ENCODE results near the gene SAC3D1. TPM values are rescaled to one million over a fixed set of nuclear protein-coding genes. Genes with fewer than 3 reads are reported as not detected.

The SAC3D1 gene
- total RNA-seq, 2 donors from 2014 or later: 11.1 to 11.6 TPM

DNA sequence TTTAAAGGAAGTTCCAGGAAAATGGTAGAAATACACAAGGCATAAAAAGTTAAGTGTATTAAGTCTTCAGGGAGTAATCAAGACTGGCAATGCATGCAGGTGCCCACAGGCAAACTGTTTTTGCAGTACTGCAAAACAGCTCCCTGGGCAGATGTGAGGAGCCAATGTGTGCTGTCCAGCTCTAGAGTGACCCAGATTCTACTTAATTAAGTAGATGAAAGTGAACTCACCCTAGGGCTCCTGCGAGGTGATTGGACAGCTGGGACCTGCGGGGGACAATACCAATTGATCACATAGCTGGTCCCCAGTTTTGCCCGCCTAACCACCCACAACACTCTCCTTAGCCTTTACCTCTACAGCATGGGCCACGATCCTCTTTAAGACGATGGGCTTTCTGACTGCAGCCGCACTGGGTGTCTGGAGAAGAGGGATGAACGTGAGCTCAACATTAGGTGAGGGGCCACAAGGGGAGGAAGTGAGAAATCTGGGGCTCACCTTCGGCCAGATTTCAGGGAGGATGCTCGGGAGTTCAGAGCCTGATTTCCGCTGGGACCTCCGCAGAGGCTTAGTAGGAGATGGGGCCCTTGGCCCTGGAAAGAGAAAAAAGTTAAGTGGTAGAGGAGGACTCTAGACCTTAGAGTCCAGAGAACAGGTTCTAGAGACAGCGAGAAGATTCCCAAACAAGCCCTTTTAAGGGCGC is 42.3 kb downstream of the SAC3D1 start:
- DNase-seq (no peak), ATAC-seq (no peak)
- intact Hi-C loops (cut with DNase I, micrococcal nuclease): no loop called here

DNA sequence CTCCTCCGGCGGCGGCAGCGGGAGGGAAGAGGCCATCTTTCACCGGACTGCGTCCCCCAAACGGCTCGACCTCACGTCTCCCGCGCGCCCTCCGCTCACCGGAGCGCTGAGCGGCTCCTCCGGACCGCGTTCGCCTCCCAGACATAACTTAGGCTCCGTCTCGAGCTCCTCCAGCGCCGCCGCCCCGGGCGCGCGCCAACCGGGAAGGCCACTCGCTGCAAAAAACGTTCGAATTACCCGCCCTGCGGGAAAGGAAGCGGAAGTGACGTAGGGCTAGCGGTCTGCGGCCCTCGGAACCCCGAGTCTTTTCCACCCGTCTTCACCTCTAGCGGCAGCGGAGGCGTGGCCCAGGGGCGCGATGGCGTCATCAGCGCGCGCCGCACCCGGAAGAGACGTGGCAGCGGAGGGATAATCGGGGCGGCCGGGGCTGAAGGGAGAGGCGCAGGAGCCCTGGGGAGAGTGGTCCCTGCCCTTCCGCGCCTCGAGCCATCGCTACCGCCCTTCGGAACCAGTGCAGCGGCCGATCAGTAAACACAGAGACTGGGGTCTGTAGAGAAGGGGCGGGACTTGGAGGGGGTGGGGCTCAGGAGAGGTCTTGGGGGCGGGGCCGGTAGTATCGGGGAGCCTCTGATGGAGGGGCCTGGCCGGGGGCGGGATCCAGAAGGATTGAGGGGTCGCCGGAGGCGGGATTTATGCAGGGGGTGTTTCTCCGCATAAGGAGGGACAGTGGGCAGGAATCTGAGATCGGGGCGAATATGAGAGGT is 43.0 kb downstream of the SAC3D1 start, which contains the start of the genes CDCA5 and ZFPL1:
TSS of gene CDCA5 (minus strand) at position 207 of the 764 bp plus-strand sequence. CDS start at position 145, 62 bp downstream.
TSS of gene ZFPL1 (plus strand) at position 389 of the 764 bp plus-strand sequence. CDS start 477 bp downstream, outside the sequence.
- ATAC-seq (peak; percentile 98), DNase-seq (peak; percentile 93 to 95)
- intact Hi-C loops (cut with DNase I, micrococcal nuclease): no loop called here

DNA sequence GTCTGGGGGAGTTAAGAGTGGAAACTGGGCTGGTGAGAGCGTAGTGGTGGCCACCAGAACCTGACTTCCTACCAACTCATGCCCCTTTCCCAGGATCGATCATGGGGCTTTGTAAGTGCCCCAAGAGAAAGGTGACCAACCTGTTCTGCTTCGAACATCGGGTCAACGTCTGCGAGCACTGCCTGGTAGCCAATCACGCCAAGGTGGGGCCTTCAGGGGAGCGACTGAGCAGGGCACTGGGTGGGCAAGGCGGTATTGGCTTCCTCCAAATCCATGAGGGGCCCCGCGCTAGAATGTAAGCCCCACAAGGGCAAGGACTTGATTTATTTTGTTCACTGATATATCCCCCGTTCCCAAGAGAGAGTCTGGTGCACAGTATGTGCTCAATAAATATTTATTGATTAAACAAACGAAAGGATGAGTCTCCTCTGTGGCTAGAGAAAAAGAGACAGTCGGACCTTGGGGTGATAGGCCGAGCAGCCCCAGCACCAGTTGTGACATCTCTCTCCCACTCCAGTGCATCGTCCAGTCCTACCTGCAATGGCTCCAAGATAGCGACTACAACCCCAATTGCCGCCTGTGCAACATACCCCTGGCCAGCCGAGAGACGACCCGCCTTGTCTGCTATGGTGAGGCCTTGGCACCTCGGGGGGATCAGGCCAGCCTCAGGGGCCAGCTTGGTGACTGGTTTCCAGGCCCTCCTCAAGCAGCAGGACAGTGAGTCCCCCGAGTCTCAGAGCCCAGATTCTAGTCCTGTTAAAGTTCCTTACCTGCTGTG is 43.8 kb downstream of the SAC3D1 start:
- DNase-seq (no peak), ATAC-seq (peak; percentile 7)
- intact Hi-C loops (cut with DNase I, micrococcal nuclease): no loop called here

DNA sequence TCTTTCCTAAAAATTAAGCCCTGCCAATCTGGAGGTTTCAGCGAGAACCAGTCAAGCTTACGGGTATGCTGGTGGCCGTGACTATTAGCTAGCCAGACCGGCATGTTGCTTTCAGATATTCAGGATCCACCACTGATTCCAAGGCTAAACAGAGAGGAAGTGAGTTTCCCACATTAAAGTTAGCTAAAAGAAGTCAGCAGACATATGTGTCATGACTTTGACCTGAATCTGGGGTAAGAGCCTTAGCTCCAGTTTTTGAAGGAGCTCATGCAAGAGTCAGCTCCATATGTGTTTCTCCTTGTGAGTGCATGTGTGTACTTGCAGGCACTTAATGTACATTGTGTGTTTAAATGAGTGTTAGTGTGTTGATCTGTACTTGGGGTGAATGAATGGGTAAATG is 44.4 kb downstream of the SAC3D1 start:
- ATAC-seq (no peak), DNase-seq (no peak)
- intact Hi-C loops (cut with DNase I, micrococcal nuclease): no loop called here

DNA sequence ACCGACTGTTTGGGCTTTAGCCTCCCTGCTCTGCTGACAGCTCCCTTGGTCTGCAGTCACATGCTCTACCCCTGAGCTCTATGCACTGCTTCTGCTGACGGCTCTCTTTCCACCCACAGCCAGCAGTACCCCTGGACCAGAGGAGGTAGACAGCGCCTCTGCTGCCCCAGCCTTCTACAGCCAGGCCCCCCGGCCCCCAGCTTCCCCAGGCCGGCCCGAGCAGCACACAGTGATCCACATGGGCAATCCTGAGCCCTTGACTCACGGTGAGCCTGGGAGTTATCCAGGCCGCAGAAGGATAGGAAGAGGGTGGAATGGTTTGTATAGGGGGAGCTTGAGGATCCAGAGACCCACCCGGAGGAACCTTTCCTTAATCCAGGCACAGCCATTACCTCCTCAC is 45.8 kb downstream of the SAC3D1 start:
- intact Hi-C loops (cut with DNase I, micrococcal nuclease): no loop called here
- DNase-seq: no peak
- no peak for ATAC-seq

DNA sequence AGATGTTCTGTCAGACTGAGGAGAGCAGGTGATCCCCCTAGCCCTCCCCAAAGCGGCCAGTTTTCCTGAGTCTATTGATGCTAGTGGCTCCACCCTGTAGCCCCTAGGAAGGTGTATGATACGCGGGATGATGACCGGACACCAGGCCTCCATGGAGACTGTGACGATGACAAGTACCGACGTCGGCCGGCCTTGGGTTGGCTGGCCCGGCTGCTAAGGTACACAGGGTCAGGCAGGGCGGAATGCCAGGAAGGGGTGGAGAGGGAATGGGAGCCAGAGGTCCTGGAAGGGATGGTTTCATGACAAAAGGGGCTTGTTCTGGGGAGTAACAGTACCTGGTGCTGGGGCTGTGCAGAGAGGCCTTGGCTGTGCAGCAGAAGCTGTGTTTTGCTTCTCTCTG is 46.2 kb downstream of the SAC3D1 start:
- intact Hi-C loops (cut with DNase I, micrococcal nuclease): no loop called here
- DNase-seq (no peak), ATAC-seq (no peak)

DNA sequence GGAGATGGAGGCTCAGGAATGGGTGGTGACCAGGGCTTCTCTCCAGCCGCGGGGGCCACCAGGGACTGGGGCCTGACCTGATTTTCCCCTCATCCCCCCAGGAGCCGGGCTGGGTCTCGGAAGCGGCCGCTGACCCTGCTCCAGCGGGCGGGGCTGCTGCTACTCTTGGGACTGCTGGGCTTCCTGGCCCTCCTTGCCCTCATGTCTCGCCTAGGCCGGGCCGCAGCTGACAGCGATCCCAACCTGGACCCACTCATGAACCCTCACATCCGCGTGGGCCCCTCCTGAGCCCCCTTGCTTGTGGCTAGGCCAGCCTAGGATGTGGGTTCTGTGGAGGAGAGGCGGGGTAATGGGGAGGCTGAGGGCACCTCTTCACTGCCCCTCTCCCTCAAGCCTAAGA is 46.8 kb downstream of the SAC3D1 start:
- ATAC-seq (no peak), DNase-seq (no peak)
- intact Hi-C loops (cut with DNase I, micrococcal nuclease): no loop called here

DNA sequence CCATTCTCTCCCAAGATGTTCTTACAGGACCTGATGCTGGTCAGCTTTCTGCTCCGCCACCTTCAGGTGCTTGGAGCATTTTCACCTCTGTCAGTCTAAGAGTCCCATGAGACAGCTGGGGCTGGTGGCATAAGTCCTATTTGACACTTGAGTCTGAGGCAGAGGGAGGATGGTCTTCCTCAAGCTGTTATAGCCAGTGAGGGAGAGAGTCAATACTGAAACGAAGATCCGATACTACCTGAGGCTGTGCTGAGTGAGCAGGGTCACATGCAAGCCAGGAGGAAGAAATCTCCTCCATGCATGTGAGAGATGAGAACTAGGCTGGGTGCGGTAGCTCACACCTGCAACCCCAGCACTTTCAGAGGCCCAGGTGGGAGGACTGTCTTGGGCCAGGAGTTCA is 48.6 kb downstream of the SAC3D1 start:
- intact Hi-C loops (cut with DNase I, micrococcal nuclease): no loop called here
- ATAC-seq (no peak), DNase-seq (no peak)

DNA sequence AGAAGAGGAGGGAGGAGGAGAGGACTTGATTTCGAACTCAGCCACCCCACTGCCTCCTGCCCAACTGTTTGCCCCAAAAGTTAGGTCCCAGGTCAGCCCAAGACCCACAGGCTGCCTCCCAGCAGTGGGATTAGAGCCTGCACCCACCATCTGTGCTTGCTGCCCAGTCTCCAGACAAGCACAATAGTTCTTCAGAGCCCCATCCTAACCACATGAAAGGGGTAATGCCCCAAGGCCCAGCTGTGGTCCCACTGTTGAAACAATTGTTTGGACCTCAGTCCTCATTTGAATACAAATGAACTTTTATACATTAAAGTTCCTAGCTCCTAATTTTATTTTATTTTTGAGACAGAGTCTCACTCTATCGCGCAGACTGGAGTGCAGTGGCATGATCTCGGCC is 49.6 kb downstream of the SAC3D1 start:
- intact Hi-C loops (cut with DNase I, micrococcal nuclease): no loop called here
- ATAC-seq: no peak
- DNase-seq: no peak

Small RNA genes within 50 kb of the gene (microRNA-seq; reads per million reads assigned to microRNA genes)
- gene MIR6879: 0.53 to 4.1 reads per million in 2 donors

Other genes starting within 250 kb of the SAC3D1 start
- 10 to 100 TPM in 1 of 2 donors, 1 to 10 TPM in 1; 7.3 to 13.9 TPM for gene MAP4K2, start 238.0 kb upstream of the SAC3D1 start, total RNA-seq
- gene MEN1, start 230.7 kb upstream of the SAC3D1 start, total RNA-seq: 10 to 100 TPM; 21.0 to 25.5 TPM
- gene CDC42BPG, start 196.6 kb upstream of the SAC3D1 start, total RNA-seq: 10 to 100 TPM; 44.5 to 45.5 TPM
- 10 to 100 TPM; 76.1 to 91.5 TPM for gene EHD1, start 162.6 kb upstream of the SAC3D1 start, total RNA-seq
- gene ATG2A, start 124.0 kb upstream of the SAC3D1 start, total RNA-seq: 10 to 100 TPM; 25.3 to 43.4 TPM
- 10 to 100 TPM; 25.1 to 39.6 TPM for gene PPP2R5B, start 116.5 kb upstream of the SAC3D1 start, total RNA-seq
- gene GPHA2, start 105.3 kb upstream of the SAC3D1 start, total RNA-seq: not detected
- not detected for gene MAJIN, start 69.1 kb upstream of the SAC3D1 start, total RNA-seq
- 10 to 100 TPM; 17.4 to 17.6 TPM for gene BATF2, start 44.2 kb upstream of the SAC3D1 start, total RNA-seq
- gene ARL2, start 27.1 kb upstream of the SAC3D1 start, total RNA-seq: 10 to 100 TPM; 59.1 to 60.3 TPM
- gene SNX15, start 13.8 kb upstream of the SAC3D1 start, total RNA-seq: 10 to 100 TPM; 38.9 to 41.4 TPM
- gene NAALADL1, start 17.3 kb downstream of the SAC3D1 start, total RNA-seq: 10 to 100 TPM in 1 of 2 donors, 1 to 10 TPM in 1; 7.8 to 34.1 TPM
- gene CDCA5, start 42.8 kb downstream of the SAC3D1 start, total RNA-seq: 1 to 10 TPM; 3.0 to 7.3 TPM
- gene ZFPL1, start 43.0 kb downstream of the SAC3D1 start, total RNA-seq: 10 to 100 TPM; 45.3 to 45.6 TPM
- 100 to 1,000 TPM; 174 to 186 TPM for gene VPS51, start 55.0 kb downstream of the SAC3D1 start, total RNA-seq
- 10 to 100 TPM; 24.6 to 36.0 TPM for gene TM7SF2, start 70.7 kb downstream of the SAC3D1 start, total RNA-seq
- gene ZNHIT2, start 76.5 kb downstream of the SAC3D1 start, total RNA-seq: 1 to 10 TPM; 7.3 to 9.7 TPM
- gene FAU, start 80.9 kb downstream of the SAC3D1 start, total RNA-seq: 100 to 1,000 TPM; 701 to 737 TPM
- 10 to 100 TPM; 47.0 to 54.5 TPM for gene MRPL49, start 81.1 kb downstream of the SAC3D1 start, total RNA-seq
- 10 to 100 TPM; 64.5 to 70.4 TPM for gene SYVN1, start 93.3 kb downstream of the SAC3D1 start, total RNA-seq
- gene SPDYC, start 129.0 kb downstream of the SAC3D1 start, total RNA-seq: not detected
- gene CAPN1, start 140.7 kb downstream of the SAC3D1 start, total RNA-seq: 100 to 1,000 TPM; 316 to 367 TPM
- gene POLA2, start 220.8 kb downstream of the SAC3D1 start, total RNA-seq: 1 to 10 TPM; 4.3 to 9.8 TPM